ENCODE results near the gene TIAM2.

- TF ChIP-seq CTCF (IDR thresholded peaks at IDR 0.05) = no peak
- TF ChIP-seq POLR2A (IDR thresholded peaks at IDR 0.05) = no peak
These were observed 120.9 kb downstream of the TIAM2 start for GRCh38 chr6:155115893-155116570.

All from ovary (tissue), 3 donors.